ENCODE measurements around the gene RNF148. TPM values are rescaled to one million over a fixed set of nuclear protein-coding genes. Genes with fewer than 3 reads are reported as not detected.
"Not testable (repeated sequence)": the region's sequence is repeated elsewhere in the genome, so short reads cannot be mapped to it uniquely, and the experiment has no call there.

Gene RNF148
- total RNA-seq, 4 donors from 2014 or later = 3.4 to 7.4 (median 4.8) TPM

- DNase-seq = no peak
- TF ChIP-seq CTCF (IDR thresholded peaks at IDR 0.05) (no peak), POLR2A (IDR thresholded peaks at IDR 0.05) (no peak)
- Histone ChIP-seq H3K36me3 (no peaks in the 10 kb centered on the region), H3K4me3 (no peak overlapping the region), H3K9me3 (no peaks in the 10 kb centered on the region), H3K27ac (no peak overlapping the region), H3K4me1 (no peaks in the 10 kb centered on the region), H3K27me3 (no peaks in the 10 kb centered on the region)
- intact Hi-C loops (cut with DNase I; ENCODE audit: low total_unique reads) = no loop called here
Measured at GRCh38 chr7:122686360-122686878, 16.3 kb downstream of the RNF148 start.

DNA sequence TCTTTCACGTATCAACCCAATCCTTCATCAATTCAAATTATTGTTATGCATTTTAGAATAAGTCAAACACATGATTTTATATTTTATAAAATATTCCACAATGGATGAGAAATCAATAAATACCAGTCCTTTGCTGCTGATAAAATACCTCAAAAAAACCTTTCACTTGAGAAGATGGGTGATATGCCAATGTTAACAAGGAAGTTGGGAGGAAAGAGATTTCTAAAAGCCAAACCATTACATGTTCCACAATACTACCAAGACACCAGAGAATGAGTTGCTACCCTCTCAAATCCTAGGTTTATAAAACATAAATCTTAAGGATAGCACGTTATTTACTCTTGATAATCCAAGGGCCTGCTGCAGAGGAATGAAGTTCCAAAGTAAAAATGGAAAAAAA is 18.2 kb downstream of the RNF148 start:
- Histone ChIP-seq H3K36me3 (no peaks in the 10 kb centered on the region), H3K27me3 (no peaks in the 10 kb centered on the region), H3K9me3 (no peaks in the 10 kb centered on the region), H3K27ac (no peak overlapping the region), H3K4me1 (no peaks in the 10 kb centered on the region), H3K4me3 (no peak overlapping the region)
- intact Hi-C loops (cut with DNase I; ENCODE audit: low total_unique reads) = no loop called here
- TF ChIP-seq CTCF (IDR thresholded peaks at IDR 0.05) (no peak), POLR2A (IDR thresholded peaks at IDR 0.05) (no peak)
- DNase-seq = no peak

DNA sequence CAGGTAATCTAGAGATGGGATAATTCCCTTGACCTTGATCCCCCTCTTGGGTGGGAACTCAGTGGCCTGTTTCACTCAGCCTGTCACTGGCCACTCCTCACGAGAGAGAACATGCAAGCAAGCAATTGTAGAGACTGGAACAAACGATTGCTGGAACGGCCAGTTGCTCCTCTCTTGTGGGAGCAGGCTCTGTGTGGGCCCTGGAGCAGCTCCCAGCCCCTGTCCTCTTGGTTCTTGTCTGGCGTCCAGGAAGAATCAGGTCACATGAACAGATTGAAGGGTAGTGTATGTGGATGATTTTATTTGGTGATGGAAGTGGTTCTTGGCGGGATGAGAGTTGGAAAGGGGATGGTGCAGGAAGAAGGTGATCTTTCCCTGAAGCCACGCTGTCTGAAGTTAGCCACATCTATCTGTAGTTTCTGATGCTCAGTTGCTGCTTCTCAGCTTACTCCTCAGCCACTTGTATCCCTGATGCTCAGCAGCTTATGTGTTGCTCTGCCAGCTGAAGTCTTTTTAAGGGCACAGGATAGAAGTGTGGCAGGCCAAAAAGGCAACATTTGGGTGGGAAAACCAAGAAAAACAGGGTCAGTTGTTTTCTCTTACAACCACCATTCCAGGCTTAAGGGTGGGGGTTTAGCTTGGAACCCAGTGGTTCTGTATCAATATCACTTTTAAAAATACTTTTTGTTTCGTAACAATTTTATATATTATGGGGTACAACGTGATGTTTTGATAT is 19.7 kb downstream of the RNF148 start:
- intact Hi-C loops (cut with DNase I; ENCODE audit: low total_unique reads) = no loop called here
- Histone ChIP-seq H3K9me3 (no peaks in the 10 kb centered on the region), H3K4me1 (no peaks in the 10 kb centered on the region), H3K27ac (no peak overlapping the region), H3K4me3 (no peak overlapping the region), H3K36me3 (no peaks in the 10 kb centered on the region), H3K27me3 (no peaks in the 10 kb centered on the region)
- no peak for DNase-seq
- no peak for TF ChIP-seq POLR2A (IDR thresholded peaks at IDR 0.05)
- TF ChIP-seq CTCF (IDR thresholded peaks at IDR 0.05) = no peak

DNA sequence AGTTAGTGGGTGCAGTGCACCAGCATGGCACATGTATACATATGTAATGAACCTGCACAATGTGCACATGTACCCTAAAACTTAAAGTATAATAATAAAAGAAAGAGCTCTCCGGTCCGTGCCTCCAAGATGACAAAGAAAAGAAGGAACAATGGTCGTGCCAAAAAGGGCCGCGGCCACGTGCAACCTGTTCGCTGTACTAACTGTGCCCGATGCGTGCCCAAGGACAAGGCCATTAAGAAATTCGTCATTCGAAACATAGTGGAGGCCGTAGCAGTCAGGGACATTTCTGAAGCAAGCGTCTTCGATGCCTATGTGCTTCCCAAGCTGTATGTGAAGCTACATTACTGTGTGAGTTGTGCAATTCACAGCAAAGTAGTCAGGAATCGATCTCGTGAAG is 21.5 kb downstream of the RNF148 start:
- H3K9me3 ChIP-seq; H3K4me3 ChIP-seq; H3K36me3 ChIP-seq; H3K27me3 ChIP-seq; intact Hi-C loops (cut with DNase I; ENCODE audit: low total_unique reads); DNase-seq; H3K4me1 ChIP-seq; H3K27ac ChIP-seq: not testable (repeated sequence)

DNA sequence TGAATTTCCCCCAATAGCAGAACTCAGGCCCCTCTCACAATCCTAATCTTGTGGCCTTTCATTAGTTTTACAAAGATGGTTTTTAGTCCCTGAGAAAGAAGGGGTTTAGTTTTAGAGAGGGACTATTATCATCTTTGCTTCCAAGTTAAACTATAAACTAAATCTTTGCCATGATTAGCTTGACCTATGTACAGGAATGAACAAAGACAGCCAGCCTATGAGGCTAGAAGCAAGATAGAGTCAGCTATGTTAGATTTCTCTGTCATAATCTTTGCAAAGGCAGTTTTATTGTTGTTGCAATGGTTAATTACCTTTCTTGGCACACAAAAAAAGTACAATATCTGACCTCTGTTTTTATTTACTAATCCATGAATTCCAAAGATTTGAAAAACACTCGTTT is 22.9 kb downstream of the RNF148 start:
- DNase-seq = no peak
- no peaks in the 10 kb centered on the region for H3K9me3 ChIP-seq
- no peak overlapping the region for H3K27ac ChIP-seq
- H3K4me3 ChIP-seq = no peak overlapping the region
- TF ChIP-seq CTCF (IDR thresholded peaks at IDR 0.05) (no peak), POLR2A (IDR thresholded peaks at IDR 0.05) (no peak)
- peaks cover 0 to 5% of the 10 kb centered on the region in 2 donors for H3K4me1 ChIP-seq
- intact Hi-C loops (cut with DNase I; ENCODE audit: low total_unique reads) = no loop called here
- no peaks in the 10 kb centered on the region for H3K36me3 ChIP-seq
- H3K27me3 ChIP-seq = no peaks in the 10 kb centered on the region

- H3K4me3 ChIP-seq; H3K4me1 ChIP-seq; H3K36me3 ChIP-seq; H3K9me3 ChIP-seq; H3K27me3 ChIP-seq; H3K27ac ChIP-seq; intact Hi-C loops (cut with DNase I; ENCODE audit: low total_unique reads); DNase-seq: not testable (repeated sequence)
Measured at GRCh38 chr7:122679269-122679709, 23.4 kb downstream of the RNF148 start.
